HAP-1 (cell line): ENCODE data around the gene ZFP57.
"Not testable (repeated sequence)": the region's sequence is repeated elsewhere in the genome, so short reads cannot be mapped to it uniquely, and the experiment has no call there.

Experiments
- DNase-seq, 2 experiments: peaks; one replicate each; pipeline ENCODE4 v3.0.0-alpha.2; 2016 to 2020; ENCODE audit warnings: low spot score in 2 of 2
- H3K27me3 ChIP-seq: fragments of 250-450 bp; sonication (Bioruptor Pico); 2 replicates; pipeline ENCODE4 v1.5.1; 2020; ENCODE audit warnings: low read depth, mild to moderate bottlenecking, moderate library complexity
- H3K36me3 ChIP-seq: fragments of 250-450 bp; sonication (Bioruptor Pico); replicated peaks from 2 replicates; pipeline ENCODE4 v1.5.1; 2020; ENCODE audit warnings: mild to moderate bottlenecking
- H3K4me1 ChIP-seq: fragments of 250-450 bp; sonication (Bioruptor Pico); 2 replicates; pipeline ENCODE4 v1.5.1; 2020; ENCODE audit warnings: mild to moderate bottlenecking
- H3K4me3 ChIP-seq: fragments of 250-450 bp; sonication (Bioruptor Pico); 2 replicates; pipeline ENCODE4 v1.5.1; 2020; ENCODE audit warnings: mild to moderate bottlenecking, moderate library complexity
- H3K9me3 ChIP-seq: fragments of 250-450 bp; sonication (Bioruptor Pico); 2 replicates; pipeline ENCODE4 v1.5.1; 2020; ENCODE audit warnings: mild to moderate bottlenecking, moderate library complexity
- in situ Hi-C: fragments of 300-500 bp; cut with MboI; formaldehyde crosslinking; loops from 3 replicates; pipeline ENCODE4 v1.14.3; 2020; ENCODE audit warnings: low sequenced_read_pairs, inconsistent platforms, mixed read lengths

ZFP57 gene

DNA sequence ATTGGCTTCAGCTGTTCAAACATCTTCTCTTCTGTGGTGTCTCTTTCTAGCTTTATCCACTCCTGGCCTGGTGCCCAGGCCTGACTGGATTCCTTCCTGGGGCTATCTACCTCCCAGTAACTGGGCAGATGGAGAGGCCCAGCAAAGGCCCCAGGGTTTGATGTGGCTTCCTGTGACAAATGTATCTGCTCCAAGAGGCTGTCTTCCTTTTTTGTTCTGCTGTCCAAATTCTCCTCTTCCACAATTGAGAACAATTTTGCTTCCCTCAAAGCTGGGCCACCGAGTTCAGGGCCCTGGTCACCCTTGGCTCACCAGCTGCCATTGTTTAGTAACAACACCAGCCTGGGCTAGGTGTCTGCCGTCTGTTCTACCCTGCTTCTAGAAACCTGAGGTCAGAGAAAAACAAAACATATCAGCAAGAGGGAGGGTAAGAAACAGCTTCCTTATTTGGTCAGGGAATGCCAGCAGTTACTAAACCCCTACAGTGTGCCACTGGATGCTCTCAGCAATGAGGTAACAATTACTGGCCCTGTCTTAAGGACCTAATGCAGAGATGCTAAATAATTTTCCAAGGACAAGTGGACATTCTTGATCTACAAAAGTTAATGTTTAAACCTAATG lies 3.9 kb downstream of the ZFP57 start:
- H3K9me3 ChIP-seq: no peaks in the 10 kb centered on the region
- no peaks in the 10 kb centered on the region for H3K27me3 ChIP-seq
- in situ Hi-C loops: no loop called here
- no peak overlapping the region for H3K4me3 ChIP-seq
- no peaks in the 10 kb centered on the region for H3K4me1 ChIP-seq
- H3K36me3 ChIP-seq: no peaks in the 10 kb centered on the region
- DNase-seq: no peak

DNA sequence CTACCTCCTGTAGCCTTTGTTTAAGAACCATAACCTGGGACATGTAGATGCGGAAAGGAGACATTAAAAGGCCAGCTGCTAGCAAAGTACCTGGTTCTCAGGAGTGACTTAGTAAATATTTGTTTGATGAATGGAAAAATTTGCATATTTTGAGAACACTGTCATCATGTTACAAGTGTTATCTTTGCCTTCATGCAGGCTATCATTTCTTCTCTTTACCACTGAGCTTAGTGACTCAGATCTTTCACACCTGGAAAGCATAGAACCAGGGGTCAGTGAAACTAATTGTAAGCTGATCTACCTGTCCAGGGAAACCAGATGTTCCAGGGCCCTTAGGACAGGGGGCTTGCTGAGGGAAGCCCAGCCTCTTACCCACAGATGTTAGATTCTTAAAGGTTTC lies 5.4 kb downstream of the ZFP57 start:
- no peaks in the 10 kb centered on the region for H3K36me3 ChIP-seq
- no peaks in the 10 kb centered on the region for H3K4me1 ChIP-seq
- no peaks in the 10 kb centered on the region for H3K9me3 ChIP-seq
- DNase-seq: no peak
- no peak overlapping the region for H3K4me3 ChIP-seq
- H3K27me3 ChIP-seq: no peaks in the 10 kb centered on the region
- in situ Hi-C loops: no loop called here

DNA sequence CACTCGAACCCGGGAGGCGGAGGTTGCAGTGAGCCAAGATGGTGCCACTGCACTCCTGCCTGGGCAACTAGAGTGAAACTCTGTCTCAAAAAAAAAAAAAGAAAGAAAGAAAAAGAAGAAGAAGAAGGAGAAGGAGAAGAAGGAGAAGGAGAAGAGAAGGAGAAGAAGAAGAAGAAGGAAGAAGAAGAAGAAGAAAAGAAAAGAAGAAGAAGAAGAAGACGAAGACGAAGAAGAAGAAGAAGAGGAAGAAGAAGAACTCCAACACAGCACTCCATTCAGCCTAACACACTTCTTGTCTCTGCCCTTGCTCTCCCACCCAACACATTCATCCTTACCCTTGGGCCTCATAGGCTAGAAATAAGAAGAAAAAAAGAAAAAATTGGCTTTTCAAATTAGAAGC lies 6.9 kb downstream of the ZFP57 start:
- no peak overlapping the region for H3K4me3 ChIP-seq
- no peaks in the 10 kb centered on the region for H3K9me3 ChIP-seq
- no peaks in the 10 kb centered on the region for H3K27me3 ChIP-seq
- H3K36me3 ChIP-seq: no peaks in the 10 kb centered on the region
- in situ Hi-C loops: no loop called here
- DNase-seq: no peak
- no peaks in the 10 kb centered on the region for H3K4me1 ChIP-seq

DNA sequence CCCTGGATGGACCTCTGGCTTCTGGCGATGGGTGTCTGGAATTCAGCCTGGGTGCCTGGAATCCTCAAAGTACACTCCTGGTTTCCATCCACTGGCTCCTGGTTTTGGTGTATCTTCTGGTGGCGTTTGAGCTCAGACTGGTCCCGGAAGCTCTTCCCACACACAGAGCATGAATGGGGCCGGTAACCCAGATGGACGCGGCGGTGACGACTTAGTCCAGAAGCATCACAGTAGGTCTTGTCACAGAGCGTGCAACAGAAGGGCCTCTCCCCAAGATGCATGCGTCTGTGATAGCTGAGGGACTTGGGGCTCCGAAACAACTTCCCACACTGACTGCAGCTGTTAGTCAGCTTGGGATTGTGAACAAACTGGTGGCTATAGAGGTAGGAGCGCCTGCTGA lies 7.8 kb downstream of the ZFP57 start:
- no peak for DNase-seq
- in situ Hi-C loops: no loop called here
- Histone ChIP-seq H3K4me3 (no peak overlapping the region), H3K9me3 (no peaks in the 10 kb centered on the region), H3K27me3 (no peaks in the 10 kb centered on the region), H3K4me1 (no peaks in the 10 kb centered on the region), H3K36me3 (no peaks in the 10 kb centered on the region)

DNA sequence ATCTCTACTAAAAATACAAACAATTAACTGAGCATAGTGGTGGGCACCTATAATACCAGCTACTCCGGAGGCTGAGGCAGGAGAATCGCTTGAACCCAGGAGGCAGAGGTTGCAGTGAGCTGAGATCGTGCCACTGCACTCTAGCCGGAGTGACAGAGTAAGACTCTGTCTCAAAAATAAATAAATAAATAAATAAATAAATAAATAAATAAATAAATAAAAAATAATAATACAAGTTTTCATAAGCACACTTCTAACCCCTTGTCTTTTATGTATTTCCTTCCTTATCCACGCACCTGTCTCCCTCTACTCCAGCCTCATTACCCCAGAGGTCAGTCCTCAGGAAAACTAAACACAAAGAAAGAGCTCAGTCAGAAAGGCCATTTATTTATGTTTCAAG lies 8.8 kb downstream of the ZFP57 start:
- H3K27me3 ChIP-seq, DNase-seq, H3K4me3 ChIP-seq, in situ Hi-C loops, H3K36me3 ChIP-seq, H3K9me3 ChIP-seq: not testable (repeated sequence)
- peaks cover 10% of the 10 kb centered on the region for H3K4me1 ChIP-seq

DNA sequence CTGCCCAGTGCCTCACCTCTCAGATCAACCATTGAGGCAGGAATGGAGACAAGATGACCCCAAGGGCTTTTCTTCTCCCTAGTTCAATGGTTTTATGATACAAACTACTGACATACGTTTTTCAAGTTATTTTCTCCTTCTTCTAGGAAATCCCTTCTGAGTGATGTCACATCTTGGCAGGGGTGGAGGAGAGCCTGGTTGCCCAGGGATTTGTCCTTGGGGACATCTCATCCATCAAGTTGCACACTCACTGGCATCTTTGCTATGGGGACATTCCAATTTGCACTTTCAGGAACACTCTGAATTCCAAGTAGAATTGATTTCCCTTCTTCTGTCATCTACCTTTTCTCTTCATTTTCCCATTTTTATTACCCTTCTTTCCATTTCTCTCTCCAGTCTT lies 9.9 kb downstream of the ZFP57 start:
- Histone ChIP-seq H3K36me3 (no peaks in the 10 kb centered on the region), H3K4me3 (no peak overlapping the region), H3K4me1 (peaks cover 21% of the 10 kb centered on the region), H3K27me3 (no peaks in the 10 kb centered on the region), H3K9me3 (no peaks in the 10 kb centered on the region)
- in situ Hi-C loops: no loop called here
- DNase-seq: no peak

DNA sequence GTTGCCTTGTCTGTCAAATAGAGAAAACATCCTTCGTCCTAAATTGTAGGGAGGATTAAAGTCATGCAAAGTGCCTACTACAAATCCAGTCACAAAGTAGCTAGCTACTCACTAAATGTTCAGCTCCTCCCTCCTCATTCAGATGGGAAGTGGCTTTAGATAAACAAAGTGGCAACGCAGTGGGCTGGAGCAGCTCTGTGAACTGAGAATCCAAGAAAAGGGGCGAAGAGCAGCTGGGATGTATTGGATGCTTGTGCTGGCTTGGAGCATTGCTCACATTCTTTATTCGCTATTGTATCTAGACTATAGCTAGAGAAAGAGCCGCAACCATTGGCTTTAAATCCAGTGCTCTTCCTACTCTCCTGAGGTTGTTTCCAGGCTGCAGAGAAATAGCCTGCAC lies 13.8 kb downstream of the ZFP57 start:
- peak; percentile 55 to 59 for DNase-seq
- no peaks in the 10 kb centered on the region for H3K9me3 ChIP-seq
- in situ Hi-C loops: no loop called here
- peaks cover 28% of the 10 kb centered on the region for H3K4me1 ChIP-seq
- no peaks in the 10 kb centered on the region for H3K36me3 ChIP-seq
- no peaks in the 10 kb centered on the region for H3K27me3 ChIP-seq
- no peak overlapping the region for H3K4me3 ChIP-seq

DNA sequence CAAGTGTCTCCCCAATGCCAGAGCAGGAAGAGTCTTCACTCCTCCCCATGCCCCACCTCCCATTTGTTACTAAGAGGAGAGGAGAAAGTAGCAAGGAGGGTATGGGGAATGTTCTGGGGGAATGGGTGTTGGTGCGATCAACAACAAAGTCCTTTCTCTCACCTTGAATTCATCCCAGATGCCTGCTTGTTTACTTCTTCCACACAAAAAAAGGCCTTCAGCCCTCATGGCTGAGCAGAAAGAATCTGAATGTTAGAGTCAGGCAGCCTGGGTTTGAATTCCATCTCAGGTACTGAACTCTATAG lies 14.2 kb downstream of the ZFP57 start:
- H3K27me3 ChIP-seq: no peaks in the 10 kb centered on the region
- in situ Hi-C loops: no loop called here

DNA sequence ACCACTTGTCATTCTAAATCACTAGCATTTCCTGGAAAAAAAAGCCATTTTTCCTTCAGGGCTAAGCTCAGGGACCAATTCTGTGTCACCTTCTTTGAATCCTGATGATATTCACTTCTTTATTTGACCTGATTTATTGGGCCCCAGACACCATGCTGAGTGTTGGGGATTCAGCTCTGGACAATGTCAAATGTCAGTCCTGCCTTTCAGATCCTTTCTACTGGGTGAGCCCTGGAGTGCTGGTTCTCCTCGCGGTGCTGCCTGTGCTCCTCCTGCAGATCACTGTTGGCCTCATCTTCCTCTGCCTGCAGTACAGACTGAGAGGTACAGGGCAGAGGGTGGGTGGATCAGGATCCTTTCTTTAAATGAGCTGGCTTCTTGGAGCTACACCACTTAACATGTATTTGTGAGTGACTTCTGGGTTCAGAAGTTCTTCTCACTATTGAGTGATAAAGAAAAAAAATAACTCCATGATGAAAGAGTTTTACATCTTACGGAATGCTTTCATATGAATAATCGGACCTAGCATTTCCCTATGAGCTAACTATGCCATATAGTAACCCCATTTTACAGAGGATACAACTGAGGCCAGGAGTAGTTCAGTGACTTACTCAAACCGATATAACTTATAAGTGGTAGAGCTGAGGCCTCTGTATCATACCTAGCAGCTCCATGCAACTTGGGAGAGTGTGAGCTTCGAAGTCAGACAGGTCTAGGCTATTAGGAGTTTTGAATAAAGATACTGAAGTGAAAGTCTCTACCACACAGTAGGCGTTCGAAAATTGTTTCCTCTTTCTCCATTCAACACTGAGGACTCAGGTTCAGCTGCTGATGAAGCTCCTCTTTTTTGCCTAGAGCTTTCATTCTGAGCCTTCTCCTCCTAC lies 14.8 kb downstream of the ZFP57 start:
- H3K27me3 ChIP-seq: no peaks in the 10 kb centered on the region
- peak in 1 of 2 experiments; percentile 19 for DNase-seq
- no peaks in the 10 kb centered on the region for H3K9me3 ChIP-seq
- no peak overlapping the region for H3K4me3 ChIP-seq
- peaks cover 31% of the 10 kb centered on the region for H3K4me1 ChIP-seq
- in situ Hi-C loops: no loop called here
- H3K36me3 ChIP-seq: no peaks in the 10 kb centered on the region

More for the DNA sequence above, 14.2 kb downstream of the ZFP57 start:
- no peak overlapping the region for H3K4me3 ChIP-seq
- no peaks in the 10 kb centered on the region for H3K9me3 ChIP-seq
- no peaks in the 10 kb centered on the region for H3K36me3 ChIP-seq
- no peak for DNase-seq
- H3K4me1 ChIP-seq: peaks cover 28% of the 10 kb centered on the region

DNA sequence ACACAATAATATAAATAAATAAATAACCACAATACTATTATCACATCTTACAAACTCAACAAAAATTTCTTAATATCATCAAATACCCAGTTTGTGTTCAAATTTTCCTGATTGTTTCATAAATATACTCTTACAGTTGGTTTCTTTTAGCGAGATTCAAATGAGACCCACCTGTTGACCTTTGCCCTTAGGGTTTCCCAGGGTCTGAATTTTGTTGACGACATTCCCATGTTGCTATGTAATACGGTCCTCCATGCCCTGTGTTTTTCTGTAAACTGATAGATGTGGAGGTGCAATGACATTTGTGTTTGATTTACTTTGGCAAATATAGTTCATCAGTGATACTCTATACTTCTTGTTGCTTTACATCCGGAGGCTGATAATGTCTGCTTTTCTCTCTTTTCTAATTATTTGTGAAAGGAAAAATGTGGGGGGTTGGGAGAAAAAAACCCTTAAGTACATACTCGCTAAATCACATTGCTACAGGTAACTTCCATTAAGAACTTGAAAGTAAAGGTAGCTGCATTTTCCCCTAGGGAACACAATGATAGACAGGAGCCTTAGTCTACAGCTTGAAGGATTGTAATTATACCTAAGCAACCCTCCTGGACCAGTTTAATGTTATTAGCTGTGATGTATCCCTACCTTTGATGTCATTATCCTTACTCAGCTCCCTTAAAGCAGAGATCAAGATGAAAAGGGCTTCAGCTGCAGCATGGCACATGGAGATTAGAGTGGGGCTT lies 17.5 kb downstream of the ZFP57 start:
- in situ Hi-C loops: no loop called here
- Histone ChIP-seq H3K4me1 (peaks cover 31% of the 10 kb centered on the region), H3K27me3 (no peaks in the 10 kb centered on the region), H3K36me3 (no peaks in the 10 kb centered on the region), H3K9me3 (no peaks in the 10 kb centered on the region), H3K4me3 (no peak overlapping the region)
- DNase-seq: no peak

DNA sequence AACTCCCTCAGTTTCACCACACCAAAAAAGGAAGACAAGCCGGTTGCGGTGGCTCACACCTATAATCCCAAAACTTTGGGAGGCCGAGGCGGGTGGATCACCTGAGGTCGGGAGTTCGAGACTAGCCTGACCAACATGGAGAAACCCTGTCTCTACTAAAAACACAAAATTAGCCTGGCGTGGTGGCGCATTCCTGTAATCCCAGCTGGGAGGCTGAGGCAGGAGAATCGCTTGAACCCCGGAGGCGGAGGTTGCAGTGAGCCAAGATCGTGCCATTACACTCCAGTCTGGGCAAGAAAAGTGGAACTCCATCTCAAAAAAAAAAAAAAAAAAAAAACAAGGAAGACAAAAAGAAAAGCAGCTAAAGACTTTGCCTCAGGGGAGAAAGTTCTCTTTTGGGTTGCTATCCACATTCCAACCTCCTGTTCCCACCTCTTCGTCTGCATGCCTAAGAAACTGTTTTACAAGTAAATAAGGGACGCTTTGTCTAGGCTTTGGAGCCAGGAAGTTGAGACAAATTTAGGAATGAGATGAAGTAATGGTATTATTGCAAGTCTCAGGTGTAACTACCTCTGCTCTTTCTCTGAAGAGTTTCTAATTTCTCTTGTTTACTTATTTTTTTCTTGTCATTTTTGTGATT lies 19.3 kb downstream of the ZFP57 start:
- H3K9me3 ChIP-seq, in situ Hi-C loops, H3K4me3 ChIP-seq, H3K36me3 ChIP-seq, H3K27me3 ChIP-seq: not testable (repeated sequence)
- peak; percentile 69 to 97 for DNase-seq
- H3K4me1 ChIP-seq: peaks cover 16% of the 10 kb centered on the region

DNA sequence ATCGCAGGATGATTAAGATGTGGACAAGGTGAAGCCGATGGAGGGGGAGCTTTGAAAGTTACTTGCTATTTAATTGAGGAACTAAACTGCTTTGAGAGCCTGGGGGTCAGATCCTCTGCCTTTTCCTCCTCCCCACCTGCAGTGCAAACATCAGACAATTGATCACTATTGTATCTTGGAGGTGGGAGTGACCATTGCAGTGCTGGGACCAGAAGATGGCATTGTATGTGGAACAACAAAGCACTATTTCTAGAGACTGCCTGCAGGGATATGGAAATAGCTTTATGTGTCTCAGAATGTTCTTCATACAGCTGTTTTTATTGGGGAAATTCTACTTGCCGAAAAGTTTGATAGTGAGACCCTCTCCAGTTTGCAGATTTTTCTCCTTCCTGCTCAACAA lies 19.9 kb downstream of the ZFP57 start:
- H3K36me3 ChIP-seq: no peaks in the 10 kb centered on the region
- H3K27me3 ChIP-seq: no peaks in the 10 kb centered on the region
- no peak overlapping the region for H3K4me3 ChIP-seq
- DNase-seq: peak; percentile 29 to 59
- in situ Hi-C loops: no loop called here
- no peaks in the 10 kb centered on the region for H3K9me3 ChIP-seq
- peaks cover 11% of the 10 kb centered on the region for H3K4me1 ChIP-seq

DNA sequence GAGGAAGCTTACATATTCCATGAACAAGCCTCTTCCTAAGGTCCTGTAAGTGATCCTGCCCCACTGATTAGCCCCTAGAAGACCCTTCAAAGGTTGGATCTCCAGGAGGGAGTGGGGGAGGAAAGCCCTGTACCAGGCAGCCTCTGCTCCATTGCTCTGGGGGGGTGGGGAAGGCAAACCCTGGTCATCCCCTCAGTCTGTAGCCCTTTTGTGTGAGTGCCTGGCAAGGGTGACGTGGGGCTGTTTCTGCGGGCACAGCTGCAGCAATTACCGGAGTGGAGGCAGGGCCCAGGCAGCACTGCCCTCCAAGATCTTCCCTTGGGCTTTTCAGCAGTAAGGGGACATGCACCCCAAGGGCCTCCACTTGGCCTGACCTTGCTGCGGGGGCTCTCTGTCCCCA lies 24.2 kb downstream of the ZFP57 start, which contains the start of gene MOG:
Gene MOG, plus strand, starts transcription at position 295 of the 400 bp plus-strand sequence. CDS start 118 bp downstream, outside the sequence.
- in situ Hi-C loops: no loop called here
- Histone ChIP-seq H3K9me3 (no peaks in the 10 kb centered on the region), H3K4me1 (peaks cover 4% of the 10 kb centered on the region), H3K27me3 (no peaks in the 10 kb centered on the region), H3K36me3 (no peaks in the 10 kb centered on the region), H3K4me3 (no peak within 1 kb of the TSS)
- no peak for DNase-seq

DNA sequence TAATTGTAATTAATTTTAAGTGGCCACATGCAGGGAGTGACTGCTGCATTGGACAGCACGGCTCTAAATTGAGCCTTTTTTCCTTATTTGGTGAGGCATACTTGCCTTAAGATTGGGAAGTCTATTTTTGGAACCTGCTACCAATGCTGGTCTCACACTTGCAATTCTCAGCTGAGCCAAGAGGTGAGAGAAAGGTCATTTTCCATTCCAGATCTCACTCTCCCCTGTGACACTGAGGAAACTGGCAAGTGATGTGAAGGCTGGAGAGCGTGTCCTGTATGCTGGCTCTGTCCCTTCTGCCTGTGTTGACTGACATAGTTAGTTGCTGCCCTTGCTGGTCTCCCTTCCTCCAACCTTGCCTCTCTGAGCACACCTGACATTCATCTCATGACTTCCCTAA lies 24.8 kb downstream of the ZFP57 start:
- H3K27me3 ChIP-seq: no peaks in the 10 kb centered on the region

More for the DNA sequence above, 24.8 kb downstream of the ZFP57 start:
- in situ Hi-C loops: no loop called here
- no peaks in the 10 kb centered on the region for H3K9me3 ChIP-seq
- peaks cover under 1% of the 10 kb centered on the region; the same call in 1 of the 2 replicates for H3K4me1 ChIP-seq
- no peaks in the 10 kb centered on the region for H3K36me3 ChIP-seq
- no peak for DNase-seq
- H3K4me3 ChIP-seq: no peak overlapping the region
